ENCODE data around the gene ARHGEF25.

- no peak for TF ChIP-seq CTCF (IDR thresholded peaks at IDR 0.05)
- no peak for TF ChIP-seq POLR2A (IDR thresholded peaks at IDR 0.05)
Observed at GRCh38 chr12:57576613-57577160, 34.5 kb upstream of the ARHGEF25 start.
